Loucy (cell line): Measurements from ENCODE around the gene HSDL1.

Source experiments
- EZH2phosphoT487 ChIP-seq: fragments of 200-600 bp; IDR thresholded peaks from 2 replicates; pipeline ENCODE4 v1.6.1; 2018; ENCODE audit warnings: antibody characterized with exemption, mild to moderate bottlenecking, moderate library complexity, borderline replicate concordance
- TF ChIP-seq, protein P1 (sequence below): fragments of 200-600 bp; sonication (generic); conservative IDR thresholded peaks from 2 replicates; pipeline ENCODE4 v1.5.1; 2014; ENCODE audit warnings: mild to moderate bottlenecking, antibody characterized with exemption, low read length

DNA sequence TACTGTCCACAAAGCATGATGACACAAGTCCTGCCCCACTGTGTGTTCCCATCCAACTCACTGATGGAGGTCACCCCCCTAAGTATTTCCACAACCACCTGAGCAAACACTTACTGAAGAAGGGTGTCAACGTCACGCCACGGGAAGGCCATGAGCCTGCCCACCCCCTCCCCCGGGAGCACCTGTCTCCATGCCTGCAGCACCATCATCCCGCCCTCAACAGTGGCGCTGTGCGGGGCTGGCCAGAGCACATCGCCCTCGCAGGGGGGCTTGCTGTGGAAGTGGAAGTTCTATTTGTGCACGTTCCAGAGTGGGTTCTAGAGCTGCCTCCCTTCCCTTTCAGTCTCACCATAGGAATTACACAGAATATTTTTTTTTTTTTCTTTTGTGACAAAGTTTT, 24.0 kb downstream of the HSDL1 start:
- TF ChIP-seq, protein P1, sequence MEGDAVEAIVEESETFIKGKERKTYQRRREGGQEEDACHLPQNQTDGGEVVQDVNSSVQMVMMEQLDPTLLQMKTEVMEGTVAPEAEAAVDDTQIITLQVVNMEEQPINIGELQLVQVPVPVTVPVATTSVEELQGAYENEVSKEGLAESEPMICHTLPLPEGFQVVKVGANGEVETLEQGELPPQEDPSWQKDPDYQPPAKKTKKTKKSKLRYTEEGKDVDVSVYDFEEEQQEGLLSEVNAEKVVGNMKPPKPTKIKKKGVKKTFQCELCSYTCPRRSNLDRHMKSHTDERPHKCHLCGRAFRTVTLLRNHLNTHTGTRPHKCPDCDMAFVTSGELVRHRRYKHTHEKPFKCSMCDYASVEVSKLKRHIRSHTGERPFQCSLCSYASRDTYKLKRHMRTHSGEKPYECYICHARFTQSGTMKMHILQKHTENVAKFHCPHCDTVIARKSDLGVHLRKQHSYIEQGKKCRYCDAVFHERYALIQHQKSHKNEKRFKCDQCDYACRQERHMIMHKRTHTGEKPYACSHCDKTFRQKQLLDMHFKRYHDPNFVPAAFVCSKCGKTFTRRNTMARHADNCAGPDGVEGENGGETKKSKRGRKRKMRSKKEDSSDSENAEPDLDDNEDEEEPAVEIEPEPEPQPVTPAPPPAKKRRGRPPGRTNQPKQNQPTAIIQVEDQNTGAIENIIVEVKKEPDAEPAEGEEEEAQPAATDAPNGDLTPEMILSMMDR = no peak
- no peak for TF ChIP-seq EZH2phosphoT487
